DMS 273 (cell line): Measurements from ENCODE around the gene ABCF1.
A peak's percentile ranks its signal among the peaks of the same experiment; 100 is the strongest.

Experiments
- DNase-seq: peaks from one replicate; lab custom pipeline; 2025; ENCODE audit not compliant: unreplicated experiment; lab: John Stamatoyannopoulos, UW

ABCF1 gene

DNA sequence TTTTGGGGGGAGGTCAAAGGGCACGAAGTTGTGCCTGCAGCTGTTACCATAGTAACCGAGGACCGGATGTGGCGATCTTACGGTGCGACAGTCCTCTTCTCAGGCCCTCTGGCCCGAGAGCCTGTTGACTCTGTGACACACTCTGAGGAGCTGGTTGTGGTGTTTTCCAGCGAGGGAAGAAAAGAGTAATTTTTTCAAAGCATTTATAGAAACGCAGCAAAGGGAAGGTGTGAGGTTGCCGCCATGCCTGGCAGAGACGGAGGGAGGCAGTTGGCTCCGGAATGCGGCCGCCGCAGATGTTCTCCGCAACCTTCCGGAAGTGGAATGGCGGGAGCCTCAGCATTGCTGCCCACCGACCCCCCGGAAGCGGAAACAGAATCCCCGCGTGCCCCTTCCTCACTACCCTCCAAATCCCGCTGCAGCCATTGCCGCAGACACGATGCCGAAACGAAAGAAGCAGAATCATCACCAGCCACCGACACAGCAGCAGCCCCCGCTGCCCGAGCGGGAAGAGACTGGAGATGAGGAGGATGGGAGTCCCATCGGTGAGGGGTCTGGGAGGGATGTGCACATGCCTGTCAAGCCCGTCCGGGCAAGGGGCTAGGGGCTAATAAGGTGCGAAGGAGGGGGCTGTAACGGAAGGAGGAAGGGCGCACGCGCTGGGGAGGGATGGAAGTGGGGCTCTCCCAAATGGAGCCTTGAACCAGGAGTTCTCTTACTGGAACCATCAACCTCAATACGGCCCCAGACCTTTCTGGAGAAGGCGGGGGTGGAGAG lies 14.1 kb upstream of the ABCF1 start, which contains the start of gene PRR3:
TSS of gene PRR3 (plus strand) at position 390 of the 777 bp plus-strand sequence. CDS start at position 440, 50 bp downstream.
- peak; percentile 94 for DNase-seq

- no peak for DNase-seq
These were observed 13.6 kb upstream of the ABCF1 start for GRCh38 chr6:30557683-30557981.

DNA sequence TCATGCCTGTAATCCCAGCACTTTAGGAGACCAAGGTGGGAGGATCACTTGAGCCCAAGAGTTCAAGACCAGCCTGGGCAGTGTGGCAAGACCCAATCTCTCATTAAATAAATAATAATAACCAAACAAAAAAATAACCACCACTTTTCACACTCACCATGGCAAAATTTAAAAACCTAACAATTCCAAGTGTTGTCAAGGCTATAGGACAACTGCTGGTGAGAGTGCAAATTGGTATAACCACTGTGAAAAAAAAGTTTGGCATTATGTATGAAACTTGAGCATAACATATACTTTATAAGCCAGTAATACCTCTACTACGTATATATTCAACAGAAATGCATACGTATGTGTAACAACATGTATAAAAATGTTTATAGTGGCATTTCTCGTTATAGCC lies 10.3 kb upstream of the ABCF1 start:
- no peak for DNase-seq

GRCh38 chr6:30562470-30563425 lies 8.5 kb upstream of the ABCF1 start:
- no peak for DNase-seq

DNA sequence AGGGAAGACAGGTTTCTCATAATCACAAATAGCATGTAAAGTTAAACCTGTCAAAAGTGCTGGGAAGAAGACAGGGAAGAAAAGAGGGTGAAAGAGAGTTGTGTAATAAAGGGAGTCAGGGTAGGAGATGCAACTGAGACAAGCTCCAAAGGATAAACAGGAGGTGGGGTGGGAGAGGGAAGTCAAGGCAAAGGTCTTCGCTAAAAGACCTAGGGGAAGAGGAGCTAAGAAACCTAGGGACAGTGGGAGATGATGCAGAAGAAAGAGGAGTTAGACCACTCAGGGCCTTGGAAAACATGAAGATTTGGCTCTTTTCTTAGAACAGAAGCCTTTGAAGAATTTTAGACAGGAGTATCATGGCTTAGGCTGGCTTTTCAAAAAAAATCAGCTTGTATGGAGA lies 7.1 kb upstream of the ABCF1 start:
- no peak for DNase-seq

DNA sequence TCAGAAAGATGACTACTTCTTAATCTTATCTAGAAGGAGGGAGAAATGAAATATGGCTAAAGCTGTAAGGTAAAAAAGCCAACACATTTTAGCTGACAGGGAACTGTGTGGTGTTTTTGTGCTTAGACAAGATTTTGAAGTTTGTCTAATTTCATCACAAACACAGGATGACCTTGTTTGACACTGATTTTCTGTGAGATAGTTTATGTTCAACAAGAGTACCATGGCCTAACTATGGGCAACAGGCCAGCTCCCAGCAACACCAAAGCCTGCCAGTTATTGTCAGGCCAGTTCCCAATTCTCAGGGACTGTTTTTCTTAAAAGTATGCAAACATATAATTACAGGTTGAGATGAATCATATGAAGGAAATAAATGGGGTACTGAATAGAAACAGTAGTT lies 5.5 kb upstream of the ABCF1 start:
- no peak for DNase-seq

- no peak for DNase-seq
These were observed 3.0 kb upstream of the ABCF1 start for GRCh38 chr6:30568245-30568644.

- no peak for DNase-seq
These were observed 979 bp upstream of the ABCF1 start for GRCh38 chr6:30570263-30570662.

- no peak for DNase-seq
These were observed 535 bp upstream of the ABCF1 start for GRCh38 chr6:30570740-30571074.

DNA sequence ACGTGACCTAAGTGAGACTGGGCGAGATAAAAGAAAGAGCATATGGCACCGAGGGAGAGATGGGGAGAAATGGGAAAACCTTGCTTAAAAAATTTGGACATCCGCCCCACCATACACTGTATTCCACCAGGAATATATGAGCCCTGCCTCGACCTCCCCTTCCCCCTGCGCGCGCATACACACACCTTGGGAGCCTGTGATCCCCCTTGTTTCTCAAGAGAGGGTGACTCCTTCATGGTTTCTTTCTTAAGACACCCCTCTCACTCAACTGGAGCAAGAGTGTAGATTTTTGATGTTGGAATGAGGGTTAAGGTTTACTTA lies 480 bp downstream of the ABCF1 start:
- no peak for DNase-seq

- no peak for DNase-seq
These were observed 906 bp downstream of the ABCF1 start for GRCh38 chr6:30572148-30572547.

DNA sequence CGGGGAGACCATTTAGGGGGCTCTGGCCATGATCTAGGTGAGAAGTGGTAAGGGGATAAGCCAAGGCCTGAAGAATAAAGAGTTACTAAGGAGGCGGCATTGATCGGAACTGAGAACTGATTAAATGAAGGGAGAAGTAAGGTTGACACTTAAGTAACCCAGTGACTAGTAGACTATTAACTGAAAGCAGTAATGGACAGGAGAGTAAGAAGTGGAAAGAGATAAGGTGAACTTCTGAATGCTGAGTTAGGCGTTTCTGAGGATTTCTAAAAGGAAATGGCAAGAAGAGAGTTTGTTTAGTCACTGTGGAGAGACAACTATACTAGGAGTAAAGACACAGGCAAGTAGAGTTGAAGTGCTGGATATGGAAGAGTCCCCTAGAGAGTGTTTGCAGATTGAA lies 1.9 kb downstream of the ABCF1 start:
- no peak for DNase-seq

DNA sequence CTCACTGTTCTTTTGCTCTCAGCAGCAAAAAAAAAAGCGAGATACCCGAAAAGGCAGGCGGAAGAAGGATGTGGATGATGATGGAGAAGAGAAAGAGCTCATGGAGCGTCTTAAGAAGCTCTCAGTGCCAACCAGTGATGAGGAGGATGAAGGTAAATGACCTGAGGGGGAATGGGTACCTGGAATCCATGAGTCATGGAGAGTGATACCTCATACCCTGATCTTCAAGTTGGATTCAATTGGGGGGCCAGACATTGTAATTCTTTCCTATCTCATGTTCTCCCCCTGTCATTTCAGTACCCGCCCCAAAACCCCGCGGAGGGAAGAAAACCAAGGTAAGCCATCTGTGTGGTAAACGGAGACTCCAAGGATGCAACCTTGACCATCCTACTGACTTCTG lies 6.8 kb downstream of the ABCF1 start:
- no peak for DNase-seq

DNA sequence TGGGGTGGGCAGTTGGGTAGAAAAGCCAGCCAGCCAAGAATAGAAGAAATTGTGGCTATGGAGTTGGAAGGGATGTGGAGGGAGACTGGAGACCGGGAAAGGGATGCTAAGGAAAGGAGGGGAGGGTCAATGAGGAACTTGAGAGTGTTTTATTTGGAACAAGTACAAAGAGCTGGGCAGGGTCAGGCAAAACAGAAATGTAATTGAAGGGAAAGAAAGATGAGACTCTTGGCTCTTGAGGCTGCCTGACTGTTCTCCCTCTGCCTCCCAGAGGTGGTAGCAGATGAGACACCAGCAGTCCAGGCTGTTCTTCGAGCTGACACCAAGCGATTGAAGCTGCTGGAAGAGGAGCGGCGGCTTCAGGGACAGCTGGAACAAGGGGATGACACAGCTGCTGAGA lies 12.7 kb downstream of the ABCF1 start:
- DNase-seq = no peak

DNA sequence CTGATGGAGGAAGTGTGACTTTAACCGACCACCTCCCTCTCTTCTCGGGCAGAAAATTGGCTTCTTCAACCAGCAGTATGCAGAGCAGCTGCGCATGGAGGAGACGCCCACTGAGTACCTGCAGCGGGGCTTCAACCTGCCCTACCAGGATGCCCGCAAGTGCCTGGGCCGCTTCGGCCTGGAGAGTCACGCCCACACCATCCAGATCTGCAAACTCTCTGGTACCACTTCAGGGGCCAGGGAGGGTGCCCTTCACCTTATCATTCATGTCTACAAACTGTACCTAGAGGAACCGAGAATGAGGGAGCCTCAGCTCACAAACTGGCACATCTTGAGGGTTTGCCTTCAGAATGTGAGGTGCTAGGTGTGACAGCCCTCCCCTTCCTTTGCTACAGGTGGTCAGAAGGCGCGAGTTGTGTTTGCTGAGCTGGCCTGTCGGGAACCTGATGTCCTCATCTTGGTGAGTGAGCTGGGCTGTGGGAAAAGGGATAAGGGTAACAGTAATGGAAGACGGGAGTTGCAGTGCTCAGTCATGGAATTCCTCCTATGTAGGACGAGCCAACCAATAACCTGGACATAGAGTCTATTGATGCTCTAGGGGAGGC lies 18.6 kb downstream of the ABCF1 start:
- DNase-seq = no peak

DNA sequence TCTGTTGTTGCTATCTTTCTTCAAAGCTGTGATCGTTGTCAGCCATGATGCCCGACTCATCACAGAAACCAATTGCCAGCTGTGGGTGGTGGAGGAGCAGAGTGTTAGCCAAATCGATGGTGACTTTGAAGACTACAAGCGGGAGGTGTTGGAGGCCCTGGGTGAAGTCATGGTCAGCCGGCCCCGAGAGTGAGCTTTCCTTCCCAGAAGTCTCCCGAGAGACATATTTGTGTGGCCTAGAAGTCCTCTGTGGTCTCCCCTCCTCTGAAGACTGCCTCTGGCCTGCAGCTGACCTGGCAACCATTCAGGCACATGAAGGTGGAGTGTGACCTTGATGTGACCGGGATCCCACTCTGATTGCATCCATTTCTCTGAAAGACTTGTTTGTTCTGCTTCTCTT lies 19.3 kb downstream of the ABCF1 start:
- no peak for DNase-seq

DNA sequence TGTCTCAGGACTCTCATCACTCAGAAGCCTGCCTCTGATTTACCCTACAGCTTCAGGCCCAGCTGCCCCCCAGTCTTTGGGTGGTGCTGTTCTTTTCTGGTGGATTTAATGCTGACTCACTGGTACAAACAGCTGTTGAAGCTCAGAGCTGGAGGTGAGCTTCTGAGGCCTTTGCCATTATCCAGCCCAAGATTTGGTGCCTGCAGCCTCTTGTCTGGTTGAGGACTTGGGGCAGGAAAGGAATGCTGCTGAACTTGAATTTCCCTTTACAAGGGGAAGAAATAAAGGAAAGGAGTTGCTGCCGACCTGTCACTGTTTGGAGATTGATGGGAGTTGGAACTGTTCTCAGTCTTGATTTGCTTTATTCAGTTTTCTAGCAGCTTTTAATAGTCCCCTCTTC lies 19.8 kb downstream of the ABCF1 start:
- DNase-seq = no peak

GRCh38 chr6:30592287-30592686 lies 21.0 kb downstream of the ABCF1 start:
- no peak for DNase-seq

DNA sequence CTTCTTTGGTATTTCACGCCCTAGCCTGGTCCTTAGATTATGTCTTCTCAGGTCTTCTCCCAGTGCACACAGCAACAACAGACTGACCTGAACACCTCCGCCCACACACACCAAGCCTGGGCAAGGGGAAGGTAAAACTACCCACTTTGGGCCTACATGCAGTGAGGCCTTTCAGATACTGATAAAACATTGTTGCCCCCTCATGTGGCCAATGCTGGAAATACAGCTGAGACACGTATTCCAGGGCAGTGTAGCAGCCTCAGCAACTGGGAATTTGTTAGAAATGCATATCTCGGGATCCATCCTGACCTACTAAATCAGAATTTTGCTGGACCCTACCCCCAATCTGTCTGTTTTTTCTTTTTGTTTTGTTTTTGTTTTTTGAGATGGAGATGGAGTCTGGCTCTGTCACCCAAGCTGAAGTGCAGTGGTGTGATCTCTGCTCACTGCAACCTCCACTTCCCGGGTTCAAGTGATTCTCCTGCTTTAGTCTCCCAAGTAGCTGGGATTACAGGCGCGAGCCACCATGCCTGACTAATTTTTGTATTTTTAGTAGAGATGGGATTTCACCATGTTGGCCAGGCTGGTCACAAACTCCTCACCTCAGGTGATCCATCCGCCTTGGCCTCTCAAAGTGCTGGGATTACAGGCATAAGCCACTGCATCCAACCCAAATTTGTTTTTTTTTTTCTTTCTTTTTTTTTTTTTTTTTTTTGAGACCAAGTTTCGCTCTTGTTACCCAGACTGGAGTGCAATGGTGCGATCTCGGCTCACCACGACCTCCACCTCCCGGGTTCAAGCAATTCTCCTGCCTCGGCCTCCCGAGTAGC lies 26.3 kb downstream of the ABCF1 start:
- peak; percentile 92 for DNase-seq

DNA sequence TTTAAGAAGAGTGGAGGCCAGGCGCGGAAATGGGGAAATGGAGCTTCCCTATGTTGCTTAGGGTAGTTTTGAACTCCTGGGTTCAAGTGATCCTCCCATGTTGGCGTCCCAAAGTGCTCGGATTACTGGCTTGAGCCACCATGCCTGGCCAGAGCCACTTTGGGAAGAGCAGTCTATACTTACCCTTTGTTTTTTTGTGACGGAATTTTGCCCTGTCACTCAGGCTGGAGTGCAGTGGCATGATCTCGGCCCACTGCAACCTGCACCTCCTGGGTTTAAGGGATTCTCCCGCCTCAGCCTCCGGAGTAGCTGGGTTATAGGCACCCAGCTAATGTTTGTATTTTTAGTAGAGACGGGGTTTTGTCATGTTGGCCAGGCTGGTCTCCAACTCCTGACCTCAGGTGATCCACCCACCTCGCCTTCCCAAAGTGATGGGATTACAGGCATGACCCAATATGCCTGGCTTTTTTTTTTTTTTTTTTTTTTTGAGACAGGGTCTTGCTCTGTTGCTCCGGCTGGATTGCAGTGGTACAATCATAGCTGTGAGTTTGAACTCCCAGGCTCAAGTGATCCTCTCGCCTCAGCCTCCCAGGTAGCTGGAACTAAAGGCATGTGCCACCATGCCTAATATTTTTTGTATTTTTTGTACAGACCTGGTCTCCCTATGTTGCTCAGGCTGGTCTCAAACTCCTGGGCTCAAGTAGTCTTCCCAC lies 27.8 kb downstream of the ABCF1 start:
- no peak for DNase-seq
